ENCODE measurements around the gene RIPOR3.
"Not testable (repeated sequence)": the region's sequence is repeated elsewhere in the genome, so short reads cannot be mapped to it uniquely, and the experiment has no call there.

RIPOR3 gene

GRCh38 chr20:50604451-50604850 lies 86.9 kb downstream of the RIPOR3 start:
- no peak for DNase-seq

DNA sequence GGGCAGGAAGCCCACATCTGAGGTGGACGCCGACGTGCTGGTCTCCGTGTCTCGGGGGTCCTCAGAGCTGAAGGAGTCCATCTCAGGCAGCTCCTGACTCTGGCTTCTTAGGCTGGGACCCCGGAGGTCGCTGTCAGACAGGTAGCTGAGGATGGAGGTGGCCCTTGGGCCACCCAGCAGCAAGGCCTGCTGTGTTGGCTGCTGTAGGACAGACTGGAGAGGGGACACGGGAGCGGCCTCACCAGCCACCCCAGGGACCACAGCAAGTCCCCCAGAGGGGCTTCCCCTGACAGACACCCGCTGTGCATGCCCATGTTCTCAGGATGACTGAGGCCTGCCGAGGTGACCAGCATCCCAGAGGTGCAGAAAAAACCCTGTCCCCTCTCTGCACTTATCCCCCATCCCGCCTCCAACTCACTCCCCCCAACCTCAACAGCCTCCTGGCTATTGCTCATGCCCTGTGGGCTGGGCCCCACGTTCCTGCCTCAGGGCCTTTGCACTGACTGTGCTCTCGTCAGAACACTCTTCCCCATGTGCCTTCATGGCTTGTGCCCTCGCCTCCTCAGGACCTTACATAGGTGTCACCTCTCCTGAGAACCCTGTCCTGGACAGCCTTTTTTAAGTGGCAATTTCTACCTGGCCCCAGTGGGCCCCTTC lies 88.8 kb downstream of the RIPOR3 start:
- no peak for DNase-seq

DNA sequence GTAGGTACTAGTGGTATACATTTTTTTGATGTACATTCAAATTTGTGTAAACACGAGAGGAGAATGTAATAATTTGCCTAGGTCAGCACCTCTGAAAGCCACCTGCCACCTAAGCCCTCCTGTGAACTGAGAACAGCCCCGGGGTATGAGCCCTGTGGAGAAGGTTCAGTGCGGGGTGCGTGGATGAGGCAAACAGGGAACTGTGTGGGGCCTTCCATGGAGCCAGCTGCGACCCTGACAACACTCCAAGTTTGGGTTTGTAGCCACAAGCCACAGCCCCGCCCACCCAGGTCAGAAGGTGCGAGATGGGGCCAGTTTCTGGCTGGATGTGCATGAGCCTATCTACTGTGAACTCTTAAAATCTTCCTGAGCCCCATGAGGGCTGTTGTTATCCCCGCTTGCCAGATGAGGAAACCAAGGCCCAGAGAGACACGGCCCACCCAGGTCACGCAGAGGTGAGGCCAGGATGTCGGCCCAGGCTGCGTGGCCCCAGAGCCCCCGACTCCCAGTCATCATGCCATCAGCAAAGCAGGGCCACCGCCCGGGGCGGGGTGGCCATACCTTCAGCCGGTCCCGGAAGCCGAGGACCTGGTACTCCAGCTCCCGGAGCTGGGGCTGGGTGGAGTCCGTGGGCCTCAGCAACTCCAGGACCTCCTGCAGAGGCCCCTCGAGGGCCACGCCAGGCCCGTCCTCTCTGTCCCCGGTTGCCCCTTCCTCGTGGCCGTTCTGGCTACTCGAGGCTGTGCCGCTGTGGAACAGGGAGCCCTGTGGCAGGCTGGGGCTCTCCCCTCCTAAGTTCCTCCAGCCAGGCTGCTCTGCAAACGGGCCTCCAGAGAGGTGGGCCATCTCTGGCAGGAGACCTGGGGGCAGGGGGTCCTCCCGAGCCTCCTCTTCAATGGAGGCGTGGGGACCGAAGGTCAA lies 89.6 kb downstream of the RIPOR3 start:
- DNase-seq: no peak

- DNase-seq: no peak
Observed at GRCh38 chr20:50600281-50600895, 91.0 kb downstream of the RIPOR3 start.

GRCh38 chr20:50598768-50599167 lies 92.6 kb downstream of the RIPOR3 start:
- DNase-seq: not testable (repeated sequence)

- no peak for DNase-seq
Observed at GRCh38 chr20:50598074-50598473, 93.3 kb downstream of the RIPOR3 start.

GRCh38 chr20:50597406-50597969 lies 93.9 kb downstream of the RIPOR3 start:
- no peak for DNase-seq

- no peak for DNase-seq
Observed at GRCh38 chr20:50596694-50597021, 94.7 kb downstream of the RIPOR3 start.

DNA sequence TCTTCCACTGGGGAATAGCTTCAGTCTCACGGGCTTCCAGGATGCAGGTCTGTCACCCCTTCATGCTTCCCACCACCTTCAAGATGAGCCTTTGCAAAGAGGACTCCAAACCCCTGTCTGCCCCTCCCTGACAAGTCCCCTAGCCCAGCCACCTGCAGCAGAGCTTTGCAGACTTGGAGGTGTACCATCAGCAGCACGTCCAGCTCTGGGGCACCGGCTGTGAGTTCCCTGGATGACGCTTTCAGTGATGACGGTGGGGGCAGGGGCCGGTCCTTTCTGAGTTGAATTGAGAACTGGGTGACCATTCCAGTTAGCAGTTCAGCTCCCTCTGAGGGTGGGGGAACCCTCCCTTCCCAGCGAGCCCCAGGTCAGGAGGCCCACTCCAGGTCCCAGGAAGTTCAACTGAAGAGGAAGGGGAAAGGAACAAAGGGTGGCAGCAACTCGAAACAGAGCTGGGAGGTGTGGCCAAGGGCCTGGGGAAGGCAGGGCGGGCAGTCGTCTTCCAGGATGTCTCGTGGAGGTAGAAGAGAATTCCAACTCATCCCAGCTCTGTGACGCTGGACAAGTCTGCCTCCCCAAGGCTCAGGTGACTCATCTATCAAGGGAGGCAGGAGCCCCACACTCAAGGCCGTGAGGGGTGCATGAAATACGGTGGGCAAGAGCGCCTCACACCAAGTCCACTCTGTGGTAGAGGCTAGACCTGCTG lies 95.2 kb downstream of the RIPOR3 start:
- DNase-seq: no peak

DNA sequence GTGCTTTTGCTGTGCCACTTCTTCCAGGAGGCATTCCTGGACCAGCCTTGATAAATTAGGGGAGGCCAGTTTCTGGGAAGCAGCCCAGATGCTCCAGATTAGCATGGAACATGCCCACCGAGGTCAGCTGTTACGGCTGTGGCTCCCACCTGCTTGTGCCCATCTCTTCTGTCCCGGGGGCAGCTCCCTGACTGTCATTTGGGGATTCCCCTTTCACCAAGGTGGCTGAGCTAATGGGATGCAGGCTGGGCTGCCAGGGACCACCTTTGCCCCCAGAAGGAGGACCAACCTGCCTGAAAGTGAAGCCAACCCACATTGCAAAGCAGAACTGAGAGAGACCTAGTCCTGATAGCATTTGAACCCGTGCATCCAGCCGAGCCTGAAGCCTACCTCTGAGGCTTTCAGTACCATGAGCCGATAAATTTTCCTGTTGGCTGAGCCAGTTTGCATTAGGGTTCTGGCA lies 95.9 kb downstream of the RIPOR3 start:
- DNase-seq: no peak

- no peak for DNase-seq
Observed at GRCh38 chr20:50594591-50595432, 96.5 kb downstream of the RIPOR3 start.

DNA sequence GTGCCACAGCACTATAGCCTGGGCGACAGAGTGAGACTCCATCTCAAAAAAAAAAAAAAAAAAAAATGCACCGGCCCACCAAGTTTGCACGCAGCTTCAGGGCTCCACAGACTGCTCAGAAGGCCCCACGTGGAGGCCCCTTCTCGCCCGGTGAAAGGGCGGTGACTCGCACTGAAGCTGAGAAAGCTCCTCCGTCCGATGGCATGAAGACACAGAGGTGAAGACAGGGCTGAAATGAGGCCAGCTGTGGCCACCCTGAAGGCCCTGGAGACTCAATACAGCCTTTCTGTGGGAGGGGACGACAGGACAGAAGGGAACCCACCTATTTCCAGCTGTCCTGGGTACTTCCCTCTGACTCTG lies 97.1 kb downstream of the RIPOR3 start:
- DNase-seq: no peak

DNA sequence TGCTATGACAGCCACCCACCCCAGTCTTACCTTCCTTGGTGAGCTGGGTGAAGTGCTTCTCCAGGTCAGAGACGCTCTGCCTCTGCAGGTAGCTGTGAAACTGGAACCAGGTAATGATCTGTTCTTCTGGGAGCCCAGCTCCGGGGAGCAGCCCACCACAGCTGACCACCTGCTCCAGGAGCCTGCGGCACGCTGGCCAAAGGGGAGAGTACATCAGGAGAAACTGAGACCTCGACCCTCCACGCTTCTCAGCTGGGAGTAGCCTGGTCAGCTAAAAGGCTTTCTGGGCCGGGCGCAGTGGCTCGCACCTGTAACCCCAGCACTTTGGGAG lies 98.4 kb downstream of the RIPOR3 start:
- DNase-seq: no peak

DNA sequence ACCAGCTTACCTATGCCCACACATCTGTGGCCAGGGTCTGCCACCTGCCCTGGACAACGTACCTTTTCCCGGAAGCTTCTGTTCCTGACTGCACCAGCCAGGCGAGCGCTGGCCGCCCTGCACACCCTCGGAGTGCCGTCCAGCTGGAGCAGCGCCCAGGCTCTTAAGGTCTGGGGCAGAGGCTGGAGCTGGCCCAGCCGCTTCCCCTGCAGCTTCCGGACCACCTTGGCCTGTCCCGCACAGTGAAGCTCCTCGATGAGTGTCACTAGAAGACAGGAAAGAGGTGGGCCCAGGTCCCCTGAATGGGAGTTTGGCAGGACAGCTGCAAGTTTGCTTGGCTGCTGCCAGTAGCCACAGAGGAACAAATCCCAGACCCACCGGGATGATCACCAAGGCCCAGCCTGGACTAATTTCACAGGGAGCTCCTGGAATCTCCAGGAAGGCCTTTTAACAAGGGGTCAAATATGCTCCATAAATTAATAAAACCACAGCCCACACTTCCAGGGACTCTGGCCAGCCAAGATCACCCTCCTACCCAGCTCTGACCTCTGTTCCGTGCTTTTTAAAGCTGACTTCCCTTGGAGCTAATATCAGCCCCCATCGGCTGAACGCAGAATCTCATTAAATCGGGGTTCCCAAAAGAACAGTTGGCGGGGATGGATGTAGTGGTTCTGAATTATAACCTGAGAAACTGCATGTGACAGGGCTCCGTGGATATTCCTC lies 98.9 kb downstream of the RIPOR3 start:
- no peak for DNase-seq

DNA sequence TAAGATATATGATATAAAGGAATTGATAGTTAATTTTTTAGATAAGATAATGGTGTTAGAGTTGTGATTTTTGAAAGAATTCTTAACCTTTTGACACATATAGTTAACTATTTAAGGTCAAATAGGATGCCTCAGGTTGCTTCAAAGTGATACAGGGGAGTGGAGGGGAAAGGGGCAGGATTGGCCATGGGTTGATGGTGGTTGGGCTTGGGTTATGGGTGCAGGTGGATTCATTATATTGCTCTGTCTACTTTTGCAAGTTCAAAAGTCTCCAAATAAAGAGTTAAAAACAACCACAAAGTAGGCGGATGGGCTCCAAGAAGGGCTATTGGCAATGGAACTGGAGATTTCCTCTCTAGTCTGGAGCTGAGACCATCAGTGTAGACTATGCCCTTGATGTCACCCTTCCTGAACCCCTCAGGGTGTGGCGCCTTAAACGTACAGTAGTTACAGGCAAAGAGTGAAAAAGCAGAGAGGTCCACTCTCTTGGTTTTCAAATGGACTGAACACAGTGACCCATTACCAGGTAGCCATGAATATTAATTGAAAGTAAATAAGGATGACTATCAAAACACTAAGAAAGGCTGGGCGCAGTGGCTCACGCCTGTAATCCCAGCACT lies 100.0 kb downstream of the RIPOR3 start:
- DNase-seq: no peak

- no peak for DNase-seq
Observed at GRCh38 chr20:50590348-50590664, 101.0 kb downstream of the RIPOR3 start.

DNA sequence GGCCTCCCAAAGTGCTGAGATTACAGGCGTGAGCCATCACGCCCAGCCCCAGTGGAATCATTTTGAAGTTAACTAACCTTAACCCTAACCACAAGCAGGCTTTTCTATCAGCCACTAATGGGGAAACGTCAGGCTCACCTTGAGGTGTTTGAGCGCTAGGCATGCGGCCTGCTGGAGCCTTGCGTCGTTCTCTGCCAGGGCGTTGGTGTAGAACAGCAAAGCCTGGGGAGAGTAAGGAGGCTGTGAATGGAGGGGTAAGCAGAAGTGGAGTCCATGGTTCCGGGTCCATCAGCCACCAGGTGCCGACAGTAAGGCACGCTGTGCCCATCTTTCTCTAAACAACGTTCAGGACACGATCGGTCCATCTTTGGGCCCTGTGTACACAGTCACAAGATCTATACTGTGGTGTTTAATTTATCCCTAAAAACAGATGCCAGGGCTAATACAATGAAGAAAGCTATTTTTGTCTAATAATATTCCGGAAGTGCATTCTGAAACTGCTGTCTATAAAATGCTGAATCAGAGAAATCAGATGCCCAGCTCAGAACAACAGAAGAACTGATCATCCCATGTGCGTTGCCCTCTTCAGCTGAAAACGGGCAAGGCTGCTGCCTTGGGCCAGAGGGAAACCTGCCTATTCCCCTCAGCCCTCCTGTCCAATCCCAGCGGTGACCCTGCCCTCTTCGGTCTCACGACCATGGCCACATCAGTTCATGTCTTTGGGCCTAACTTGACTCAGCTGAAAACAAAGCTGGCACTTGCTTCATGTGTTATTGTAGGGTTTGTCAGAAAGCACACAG lies 101.6 kb downstream of the RIPOR3 start:
- DNase-seq: no peak

DNA sequence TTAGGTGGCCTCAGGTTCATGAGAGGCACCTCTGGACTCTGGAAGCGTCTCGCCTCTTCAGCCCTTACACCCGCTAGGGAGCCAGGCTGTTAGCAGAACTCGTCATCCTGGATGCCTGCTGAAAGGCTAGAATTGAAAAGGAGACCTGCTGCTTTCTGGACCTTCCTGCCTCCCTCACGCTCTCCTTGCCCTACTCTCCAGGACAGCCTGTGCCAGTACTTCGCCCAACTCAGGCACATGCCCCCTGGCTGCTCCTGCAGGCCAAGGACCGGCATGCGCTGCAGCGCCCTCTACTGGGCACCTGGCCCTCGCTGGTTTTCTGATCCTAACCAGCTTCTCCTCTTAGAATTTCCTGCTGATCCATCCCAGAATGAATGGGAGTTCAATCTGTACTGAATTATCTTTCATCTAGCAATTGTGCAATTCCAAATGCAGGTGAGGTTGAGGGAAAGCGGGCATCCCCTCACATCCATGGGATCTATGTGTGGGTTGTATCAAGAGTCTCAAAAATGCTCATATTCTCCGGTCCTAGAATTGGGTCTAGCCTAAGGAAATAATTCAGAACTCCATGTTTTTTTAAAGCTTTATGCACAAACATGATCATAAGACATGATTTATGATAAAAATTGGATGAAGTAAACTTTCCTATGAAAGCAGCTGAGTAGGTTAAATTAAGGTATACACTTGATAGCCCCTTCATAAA lies 103.2 kb downstream of the RIPOR3 start:
- DNase-seq: peak; percentile 25

GRCh38 chr20:50587291-50587961 lies 103.9 kb downstream of the RIPOR3 start:
- DNase-seq: no peak
